GM08714 (cell line): ENCODE measurements around the gene CDA.
"Not testable (repeated sequence)": the region's sequence is repeated elsewhere in the genome, so short reads cannot be mapped to it uniquely, and the experiment has no call there.

Source experiments
- H3K4me3 ChIP-seq: fragments of 200-500 bp; sonication (Bioruptor generic); 2 replicates; pipeline ENCODE4 v1.5.1; 2014; ENCODE audit warnings: mild to moderate bottlenecking, low read length, inconsistent platforms
- ZNF274 ChIP-seq: IDR thresholded peaks from 2 replicates; pipeline ENCODE4 v1.6.1; 2012; ENCODE audit warnings: mild to moderate bottlenecking, low read depth, low read length

Gene CDA

DNA sequence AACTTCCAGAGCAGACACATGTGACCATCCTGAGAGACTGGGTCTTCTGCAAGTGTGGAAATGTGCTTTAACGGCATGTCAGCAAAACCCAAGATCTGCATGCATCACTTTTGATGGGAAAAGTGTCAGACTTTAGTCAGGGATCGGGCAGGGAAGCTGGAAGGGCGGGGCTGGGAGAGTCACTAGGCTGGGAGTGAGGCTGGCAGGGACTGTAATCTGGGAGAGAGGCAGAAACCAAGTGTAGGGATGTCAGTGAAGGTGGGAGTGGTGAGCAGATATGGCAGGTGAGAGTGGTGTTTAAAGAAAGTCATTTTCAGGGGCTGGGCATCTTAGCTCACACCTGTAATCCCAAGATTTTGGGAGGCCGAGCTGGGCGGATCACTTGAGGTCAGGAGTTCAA lies 11.3 kb downstream of the CDA start:
- no peak overlapping the region for H3K4me3 ChIP-seq
- TF ChIP-seq ZNF274, result no peak

DNA sequence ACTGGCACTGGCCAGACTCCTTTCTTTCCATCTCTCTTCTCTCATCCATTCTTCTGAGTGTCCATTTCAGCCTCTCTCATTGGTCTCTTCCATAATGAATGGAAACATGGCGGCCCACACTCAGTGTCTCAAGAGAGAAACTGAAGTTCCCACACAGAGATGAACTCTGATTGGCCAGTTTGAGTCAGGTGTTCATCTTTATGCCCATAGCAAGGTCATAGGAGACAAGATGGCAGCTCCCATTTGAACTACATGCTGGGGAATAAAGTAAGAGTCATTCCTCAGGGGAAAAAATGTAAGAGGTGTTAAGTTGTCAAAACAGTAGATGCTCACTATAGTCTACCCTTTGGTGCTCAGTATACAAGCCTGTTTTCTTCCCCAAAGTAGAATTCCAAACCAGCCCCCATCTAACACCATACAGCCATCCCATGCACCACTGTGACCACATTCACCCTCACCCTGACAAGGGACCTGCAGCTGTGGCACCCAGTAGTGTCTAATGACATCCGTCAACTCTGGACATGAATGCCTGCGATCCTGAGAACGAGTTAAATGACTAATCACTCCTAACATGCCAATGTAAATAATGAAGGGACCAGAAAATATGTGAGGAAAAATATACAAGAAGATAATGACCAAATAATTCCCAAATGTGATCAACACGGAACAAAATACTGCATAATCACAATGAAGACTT lies 12.4 kb downstream of the CDA start:
- H3K4me3 ChIP-seq, result no peak overlapping the region
- TF ChIP-seq ZNF274, result no peak

DNA sequence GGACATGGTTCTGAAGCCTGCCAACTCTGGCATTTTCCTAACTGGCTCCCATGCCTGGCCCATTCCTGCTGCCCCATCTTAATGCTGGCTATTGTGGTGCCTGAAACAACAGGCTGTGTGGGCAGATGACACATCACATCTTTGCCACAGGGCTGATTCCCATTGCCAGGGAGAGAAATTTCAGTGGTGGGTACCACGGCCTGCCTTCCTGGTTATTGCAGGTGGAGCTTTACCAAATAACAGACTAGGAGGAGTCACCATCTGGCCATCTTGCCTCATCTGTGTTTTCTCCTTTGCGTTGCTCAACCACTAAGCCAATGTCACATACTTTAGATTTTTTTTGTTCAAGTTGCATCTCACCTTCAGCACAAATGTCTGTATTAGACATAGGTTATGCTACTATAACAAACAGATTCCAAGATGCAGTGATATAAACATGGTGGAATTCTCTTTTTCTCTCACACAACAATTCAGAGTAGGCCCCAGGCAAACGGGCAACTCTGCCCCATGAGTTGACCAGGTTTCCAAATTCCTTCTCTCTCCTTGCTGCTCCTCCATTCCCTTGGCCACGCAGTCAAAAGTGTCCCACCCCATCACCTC lies 14.1 kb downstream of the CDA start:
- no peak overlapping the region for H3K4me3 ChIP-seq
- TF ChIP-seq ZNF274, result no peak

DNA sequence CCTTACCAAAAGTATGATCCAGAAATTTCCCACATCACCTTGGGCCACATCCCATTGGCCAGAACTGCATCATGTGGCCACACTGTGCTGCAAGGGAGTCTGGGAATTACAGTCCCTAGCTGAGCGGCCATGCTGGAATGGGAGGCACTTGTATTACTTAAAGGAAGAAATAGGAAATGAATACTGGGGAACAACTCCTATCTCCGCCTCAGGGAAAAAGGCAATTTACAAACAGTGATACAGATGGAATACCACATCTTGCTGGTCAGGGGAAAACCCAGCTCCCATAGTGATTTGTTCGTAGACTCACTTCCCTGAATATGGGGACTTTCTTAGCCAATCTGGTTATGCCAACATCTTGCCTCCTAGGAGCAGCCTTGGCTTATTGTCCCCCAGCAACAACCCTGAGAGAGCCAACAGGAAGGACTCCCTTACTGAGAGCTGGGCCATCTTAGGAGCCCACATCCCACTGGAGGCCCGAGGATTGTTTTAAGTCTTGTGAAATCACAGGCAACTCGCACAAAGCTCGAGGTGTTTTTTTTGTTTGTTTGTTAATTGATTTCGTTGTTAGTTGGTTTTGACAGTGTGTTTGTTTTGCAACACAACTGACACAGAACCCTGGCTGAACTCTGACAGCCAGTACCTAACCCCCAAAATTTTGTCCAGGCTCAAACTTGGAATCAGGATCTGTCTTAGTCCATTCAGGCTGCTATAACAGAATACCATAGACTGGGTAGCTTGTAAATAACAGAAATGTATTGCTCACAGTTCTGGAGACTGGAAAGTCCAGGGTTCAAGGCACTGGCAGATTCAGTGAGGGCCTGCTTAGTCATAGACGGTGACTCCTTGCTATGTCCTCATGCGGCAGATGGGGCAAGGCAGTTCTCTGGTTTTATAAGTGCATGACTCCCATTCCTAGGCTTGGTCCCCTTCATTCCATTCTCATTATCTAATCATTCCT lies 14.9 kb downstream of the CDA start:
- H3K4me3 ChIP-seq, result no peak overlapping the region
- no peak for TF ChIP-seq ZNF274

DNA sequence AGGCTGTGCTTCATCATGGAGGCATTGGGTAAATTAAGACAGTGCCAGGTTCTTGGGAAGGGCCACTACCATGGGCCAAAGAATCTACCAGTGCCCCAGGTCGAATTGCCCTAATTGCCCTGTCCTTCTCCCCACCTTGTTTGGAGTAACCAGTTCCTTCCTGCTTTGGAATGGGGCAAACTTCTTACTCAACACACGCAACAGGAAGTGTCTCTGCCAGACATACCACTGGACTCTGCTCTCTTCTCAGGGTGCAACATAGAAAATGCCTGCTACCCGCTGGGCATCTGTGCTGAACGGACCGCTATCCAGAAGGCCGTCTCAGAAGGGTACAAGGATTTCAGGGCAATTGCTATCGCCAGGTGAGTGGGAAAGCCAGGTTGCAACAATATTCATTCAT lies 15.8 kb downstream of the CDA start:
- H3K4me3 ChIP-seq, result no peak overlapping the region
- TF ChIP-seq ZNF274, result no peak

DNA sequence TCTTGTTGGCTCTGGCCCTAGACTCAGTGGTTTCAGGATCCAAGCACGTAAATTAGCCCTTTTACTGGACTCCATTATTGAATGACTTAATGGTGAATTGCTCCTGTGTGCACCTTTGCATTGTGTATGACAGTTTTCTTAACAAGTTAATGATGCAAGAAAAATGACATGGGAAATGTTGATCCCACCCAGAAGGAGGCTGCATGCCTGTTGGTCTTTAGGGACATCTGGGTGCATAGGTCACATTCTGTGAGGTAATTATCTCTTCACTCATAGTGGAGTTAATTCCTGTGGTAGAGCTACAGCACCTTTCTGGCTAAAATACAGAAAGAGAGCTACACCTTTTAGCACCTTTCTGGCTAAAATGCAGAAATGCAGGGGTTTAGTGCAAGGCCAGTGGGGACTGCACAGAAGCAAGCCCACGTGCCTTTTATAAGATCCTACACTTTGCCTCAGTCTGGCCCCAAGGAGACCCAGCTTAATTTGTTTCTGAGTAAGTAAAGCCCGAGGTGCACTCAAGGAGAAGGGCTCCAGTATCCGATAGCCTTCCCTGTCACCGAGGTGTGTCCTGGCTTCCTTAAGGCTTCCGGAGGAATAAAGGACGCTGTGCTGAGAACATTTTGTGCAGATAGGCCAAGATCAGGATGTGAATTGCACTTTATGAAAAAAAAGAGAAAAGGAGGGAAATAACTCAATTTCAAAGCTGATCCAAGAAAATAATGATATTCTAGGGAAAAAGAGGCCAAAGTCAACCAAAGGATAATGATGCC lies 18.1 kb downstream of the CDA start:
- H3K4me3 ChIP-seq, result not testable (repeated sequence)

DNA sequence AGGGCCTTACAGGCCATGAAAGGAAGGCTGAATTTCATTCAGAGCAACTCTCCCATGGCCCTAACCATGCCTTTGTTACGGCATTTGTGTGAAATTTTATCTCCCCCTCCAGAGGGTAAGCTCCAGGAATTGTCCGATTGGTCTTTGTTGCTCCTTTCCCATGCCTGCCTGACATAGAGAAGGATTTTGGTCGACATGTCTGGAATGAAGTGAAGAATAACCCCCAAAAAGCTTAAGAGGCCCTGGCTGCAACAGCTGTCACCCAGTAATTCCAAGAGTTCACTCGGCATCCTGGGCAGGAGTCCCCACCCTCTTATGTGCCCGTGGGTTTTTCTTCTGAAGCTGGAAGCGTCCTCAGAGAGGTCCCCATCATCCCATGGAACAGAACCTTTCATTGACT lies 20.6 kb downstream of the CDA start:
- H3K4me3 ChIP-seq, result no peak overlapping the region
- no peak for TF ChIP-seq ZNF274

DNA sequence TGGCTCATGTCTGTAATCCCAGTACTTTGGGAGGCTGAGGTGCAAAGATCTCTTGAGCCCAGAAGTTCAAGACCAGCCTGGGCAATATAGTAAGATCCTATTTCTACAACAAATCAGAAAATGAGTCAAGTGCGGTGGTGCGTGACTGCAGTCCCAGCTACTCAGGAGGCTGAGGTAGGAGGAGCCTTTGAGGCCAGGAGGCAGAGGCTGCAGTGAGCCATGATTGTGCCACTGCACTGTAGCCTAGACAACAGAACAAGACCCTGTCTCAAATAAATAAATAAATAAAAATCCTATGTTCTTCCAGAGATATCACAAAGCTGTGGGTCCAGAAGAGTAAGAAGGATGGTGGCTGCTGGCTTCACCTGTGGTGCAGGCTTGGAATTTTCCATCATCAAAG lies 22.1 kb downstream of the CDA start:
- H3K4me3 ChIP-seq, result no peak overlapping the region
- no peak for TF ChIP-seq ZNF274

DNA sequence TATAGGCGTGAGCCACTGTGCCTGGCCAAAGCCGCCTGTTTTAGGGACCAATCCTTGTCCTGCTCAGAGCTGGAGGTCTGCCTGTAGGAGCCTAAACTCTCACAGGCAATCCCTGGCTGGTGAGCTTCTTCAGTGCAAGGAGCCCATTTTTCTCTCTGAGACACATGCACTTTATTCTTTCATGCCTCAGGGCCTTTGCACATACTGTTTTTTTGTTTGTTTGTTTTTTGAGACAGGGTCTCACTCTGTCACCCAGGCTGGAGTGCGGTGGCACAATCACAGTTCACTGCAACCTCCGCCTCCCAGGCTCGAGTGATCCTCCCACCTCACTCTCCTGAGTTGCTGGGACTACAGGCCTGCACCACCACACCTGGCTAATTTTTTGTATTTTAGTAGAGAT lies 22.8 kb downstream of the CDA start:
- TF ChIP-seq ZNF274, result no peak
- H3K4me3 ChIP-seq, result no peak overlapping the region

DNA sequence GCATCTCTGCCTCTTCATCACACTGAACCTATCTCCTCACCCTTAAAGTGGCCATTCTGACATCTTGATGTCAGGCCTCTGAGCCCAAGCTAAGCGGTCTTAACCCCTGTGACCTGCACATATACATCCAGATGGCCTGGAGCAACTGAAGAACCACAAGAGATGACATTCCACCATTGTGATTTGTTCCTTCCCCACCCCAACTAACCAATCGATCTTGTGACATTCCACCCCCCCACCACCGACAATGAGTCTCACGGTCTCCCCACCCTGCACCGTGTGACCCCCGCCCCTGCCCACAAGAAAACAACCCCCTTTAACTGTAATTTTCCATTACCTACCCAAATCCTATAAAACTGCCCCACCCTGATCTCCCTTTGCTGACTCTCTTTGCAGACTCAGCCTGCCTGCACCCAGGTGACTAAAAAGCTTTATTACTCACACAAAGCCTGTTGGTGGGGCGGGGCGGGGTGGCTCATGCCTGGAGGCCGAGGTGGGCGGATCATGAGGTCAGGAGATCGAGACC lies 23.4 kb downstream of the CDA start:
- no peak overlapping the region for H3K4me3 ChIP-seq
- TF ChIP-seq ZNF274, result no peak

DNA sequence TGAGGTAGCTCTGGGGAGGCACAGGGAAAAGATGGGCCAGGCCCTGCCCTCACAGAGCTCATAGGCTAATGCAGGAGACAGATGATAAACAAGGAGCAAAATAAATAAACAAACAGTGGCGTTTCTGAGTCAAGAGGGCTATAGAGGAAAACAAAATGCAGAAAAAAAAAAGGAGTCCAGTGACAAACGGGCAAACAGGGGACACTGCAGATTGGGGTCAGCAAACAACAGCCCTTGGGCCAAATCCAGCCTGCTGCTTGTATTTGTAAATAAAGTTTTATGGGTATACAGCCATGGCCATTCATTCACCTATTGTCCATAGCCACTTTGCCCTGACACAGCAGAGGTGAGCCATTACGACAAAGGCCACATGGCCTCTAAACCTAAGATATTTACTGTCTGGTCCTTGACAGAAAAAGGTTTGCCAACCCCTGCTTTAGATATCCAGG lies 25.3 kb downstream of the CDA start:
- no peak overlapping the region for H3K4me3 ChIP-seq
- TF ChIP-seq ZNF274, result no peak

DNA sequence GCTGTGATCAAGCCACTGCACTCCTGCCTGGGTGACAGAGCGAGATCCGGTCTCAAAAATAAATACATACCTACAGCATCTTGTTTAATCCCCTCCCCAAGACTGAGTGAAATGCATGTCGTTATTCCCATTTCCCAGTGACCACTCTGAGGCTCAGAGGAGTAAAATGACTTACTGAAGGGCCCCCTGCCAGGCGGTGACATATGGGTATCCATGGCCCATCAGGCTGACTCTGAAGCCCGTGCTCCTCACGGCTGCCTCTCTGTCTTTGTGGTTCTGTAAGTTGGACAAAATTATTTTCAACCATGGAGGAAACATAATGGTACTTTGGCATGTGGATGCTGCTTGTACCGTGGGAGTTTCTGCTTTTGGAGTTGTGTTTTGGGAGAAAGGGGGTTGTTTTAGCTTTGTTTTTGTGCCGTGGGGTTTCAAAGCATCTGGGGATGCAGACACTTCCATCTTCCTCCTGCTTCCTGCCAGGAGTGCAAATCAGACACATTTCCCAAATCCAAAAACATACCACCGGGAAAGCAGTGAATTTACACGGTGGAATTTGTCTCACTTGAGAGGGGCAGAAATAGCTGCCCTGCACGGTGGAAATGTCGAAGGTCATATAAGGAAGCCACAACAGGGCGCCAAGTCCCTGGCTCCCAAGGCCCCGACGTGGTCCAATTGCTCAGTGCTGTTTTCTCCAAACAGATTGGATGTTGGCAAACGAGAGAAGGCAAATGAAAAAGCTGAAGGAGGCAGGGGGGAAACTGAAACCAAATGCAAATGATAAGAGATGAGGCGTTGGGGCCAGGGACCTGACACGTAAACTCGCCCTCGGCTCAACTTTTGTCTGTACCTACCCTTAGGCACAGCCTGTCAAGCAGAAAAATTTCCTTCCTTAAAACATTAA lies 27.3 kb downstream of the CDA start:
- no peak for TF ChIP-seq ZNF274
- H3K4me3 ChIP-seq, result no peak overlapping the region

DNA sequence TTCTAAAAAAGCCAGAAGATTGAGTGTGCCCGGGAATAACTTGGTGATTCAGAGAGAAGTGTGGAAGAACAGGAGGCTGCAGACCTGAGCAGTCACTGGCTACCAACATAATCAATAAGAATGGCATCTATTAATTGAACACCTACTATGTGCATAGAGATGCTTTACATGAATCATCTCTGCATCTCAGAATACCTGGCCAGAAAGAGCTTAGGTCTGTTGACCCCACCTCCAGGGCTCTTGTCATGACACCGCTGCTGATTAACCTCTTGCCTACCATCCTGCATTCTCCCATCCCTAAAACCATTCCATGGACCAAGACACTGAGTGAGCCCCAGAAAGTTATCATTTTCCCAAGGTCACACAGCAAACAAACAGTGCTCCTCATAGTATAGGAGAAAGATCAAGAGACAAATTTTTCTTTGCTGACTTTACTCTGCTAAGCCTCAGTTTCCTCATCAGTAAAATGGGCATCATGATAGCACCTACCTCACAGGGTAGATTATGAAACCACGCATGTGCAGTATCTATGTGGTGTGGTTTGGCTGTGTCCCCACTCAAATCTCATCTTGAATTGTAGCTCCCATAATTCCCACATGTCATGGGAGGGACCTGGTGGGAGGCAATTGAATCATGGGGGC lies 28.1 kb downstream of the CDA start:
- H3K4me3 ChIP-seq, result no peak overlapping the region
- TF ChIP-seq ZNF274, result no peak
